Stimulated activated naive B cell treated with anti-CD40 and anti-IgM and Interleukin-4, amounts not matched to agents 10 μg/mL and 1 μg/mL and 100 μg/mL, for 72 hours (primary cell): ENCODE data around the gene SYT14.
A peak's percentile ranks its signal among the peaks of the same experiment; 100 is the strongest.
"Not testable (repeated sequence)": the region's sequence is repeated elsewhere in the genome, so short reads cannot be mapped to it uniquely, and the experiment has no call there.

Source experiments
- ATAC-seq, 2 donors: fragments of 150-1000 bp; cut with Tn5 transposase; replicated peaks; 2 replicates each; pipeline ENCODE4 v1.10.0; 2021; ENCODE audit warnings: moderate library complexity in 1 of 2
- DNase-seq: peaks from one replicate; pipeline ENCODE4 v3.0.0; 2021
- H3K27ac Mint-ChIP-seq: one replicate; pipeline ENCODE4 v1.8.0; 2022; ENCODE audit warnings: mild to moderate bottlenecking, mixed read lengths
- H3K27me3 Mint-ChIP-seq, 2 donors: one replicate each; pipeline ENCODE4 v1.8.0; 2022; ENCODE audit warnings: mixed read lengths in 2 of 2
- H3K36me3 Mint-ChIP-seq, 2 donors: one replicate each; pipeline ENCODE4 v1.8.0; 2022; ENCODE audit warnings: mixed read lengths in 2 of 2, mild to moderate bottlenecking in 1 of 2
- H3K4me1 Mint-ChIP-seq, 2 donors: one replicate each; pipeline ENCODE4 v1.8.0; 2022; ENCODE audit warnings: mixed read lengths in 2 of 2, mild to moderate bottlenecking in 1 of 2
- H3K4me3 Mint-ChIP-seq, 2 donors: one replicate each; pipeline ENCODE4 v1.8.0; 2022; ENCODE audit warnings: mild to moderate bottlenecking in 2 of 2, mixed read lengths in 2 of 2, moderate library complexity in 1 of 2
- H3K9me3 Mint-ChIP-seq, 2 donors: one replicate each; pipeline ENCODE4 v1.8.0; 2022; ENCODE audit warnings: mixed read lengths in 2 of 2, mild to moderate bottlenecking in 1 of 2

Gene SYT14

DNA sequence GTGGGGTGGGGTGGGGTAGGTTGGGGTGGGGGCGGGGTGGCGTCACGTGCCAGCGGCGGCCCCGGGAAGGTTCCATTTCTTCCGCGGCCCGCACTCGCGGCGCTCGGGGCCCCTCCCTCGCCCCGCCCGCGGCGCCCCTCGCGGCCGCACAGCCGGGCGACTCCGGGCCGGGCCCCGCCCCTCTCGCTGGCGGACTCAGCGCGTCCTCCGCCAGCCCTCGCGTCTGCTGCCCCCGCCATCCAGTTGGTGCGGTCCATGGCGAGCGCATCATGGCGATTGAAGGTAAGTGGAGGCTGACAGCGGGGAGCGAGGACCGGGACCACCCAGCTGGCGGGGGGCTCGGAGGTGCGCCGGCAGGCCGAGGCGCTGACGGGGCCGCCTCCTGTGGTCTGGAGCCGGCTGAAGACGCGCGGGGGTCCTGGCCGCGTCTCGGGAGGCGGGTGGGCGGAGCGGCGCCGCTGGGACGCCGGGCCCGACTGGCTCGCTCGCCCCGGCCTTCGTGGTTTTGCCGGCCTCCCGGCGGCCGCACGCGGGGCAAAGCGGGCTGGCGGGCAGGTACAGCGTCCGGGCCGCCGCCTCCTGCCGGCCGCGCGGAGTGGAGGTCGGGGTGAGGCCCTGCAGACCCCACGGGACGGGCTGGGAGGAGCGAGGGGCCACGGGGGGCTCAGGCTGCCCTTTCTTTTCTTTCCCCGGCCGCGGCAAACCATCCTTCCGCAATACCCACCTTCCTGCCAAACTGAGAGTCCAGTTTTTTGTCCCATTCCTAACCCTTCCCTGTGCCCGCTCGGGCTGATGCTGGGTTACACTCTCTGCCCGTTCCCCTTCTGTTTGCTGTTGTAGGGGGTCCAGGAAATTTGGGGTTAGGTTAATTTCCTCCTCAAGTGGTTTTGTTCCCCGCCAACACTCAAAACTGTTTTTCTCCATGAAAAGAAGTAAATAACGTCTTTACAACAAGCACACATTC is at the start of gene SYT14:
TSS of gene SYT14 (plus strand) at position 222 of the 964 bp plus-strand sequence. CDS start at position 270, 48 bp downstream.
- Mint-ChIP-seq H3K27me3 (peaks cover 47 to 65% of the 10 kb centered on the region in 2 donors), H3K4me1 (peaks cover 8 to 13% of the 10 kb centered on the region in 2 donors), H3K4me3 (peak within 1 kb of the TSS; percentile 76 to 77), H3K27ac (peak within 1 kb of the TSS; percentile 62), H3K9me3 (no peaks in the 10 kb centered on the region), H3K36me3 (peaks cover 0 to 4% of the 10 kb centered on the region in 2 donors)
- peak; percentile 20 to 38 for ATAC-seq
- no peak for DNase-seq

DNA sequence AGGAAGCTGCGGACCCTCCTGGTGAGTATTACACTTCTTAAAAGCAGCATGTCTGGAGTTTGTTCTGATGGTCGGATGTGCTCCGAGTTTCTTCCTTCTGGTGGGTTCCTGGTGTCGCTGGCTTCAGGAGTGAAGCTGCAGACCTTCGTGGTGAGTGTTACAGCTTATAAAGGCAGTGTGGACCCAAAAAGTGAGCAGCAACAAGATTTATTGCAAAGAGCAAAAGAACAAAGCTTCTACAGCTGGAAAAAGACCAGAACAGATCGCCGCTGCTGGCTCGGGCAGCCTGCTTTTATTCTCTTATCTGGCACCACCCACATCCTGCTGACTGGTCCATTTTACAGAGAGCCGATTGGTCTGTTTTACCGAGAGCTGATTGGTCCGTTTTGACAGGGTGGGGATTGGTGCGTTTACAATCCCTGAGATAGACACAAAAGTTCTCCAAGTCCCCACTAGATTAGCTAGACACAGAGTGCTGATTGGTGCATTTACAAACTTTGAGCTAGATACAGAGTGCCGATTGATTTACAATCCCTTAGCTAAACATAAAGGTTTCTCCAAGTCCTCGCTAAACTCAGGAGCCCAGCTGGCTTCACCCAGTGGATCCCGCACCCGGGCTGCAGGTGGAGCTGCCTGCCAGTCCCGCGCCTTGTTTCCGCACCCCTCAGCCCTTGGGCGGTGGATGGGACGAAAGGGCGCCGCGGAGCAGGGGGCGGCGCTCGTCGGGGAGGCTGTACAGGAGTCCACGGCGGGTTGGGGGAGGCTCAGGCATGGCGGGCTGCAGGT is 49.5 kb upstream of the SYT14 start:
- peaks cover 14 to 19% of the 10 kb centered on the region in 2 donors for H3K27me3 Mint-ChIP-seq
- H3K4me3 Mint-ChIP-seq, H3K27ac Mint-ChIP-seq, H3K9me3 Mint-ChIP-seq, H3K4me1 Mint-ChIP-seq, DNase-seq, H3K36me3 Mint-ChIP-seq, ATAC-seq: not testable (repeated sequence)

DNA sequence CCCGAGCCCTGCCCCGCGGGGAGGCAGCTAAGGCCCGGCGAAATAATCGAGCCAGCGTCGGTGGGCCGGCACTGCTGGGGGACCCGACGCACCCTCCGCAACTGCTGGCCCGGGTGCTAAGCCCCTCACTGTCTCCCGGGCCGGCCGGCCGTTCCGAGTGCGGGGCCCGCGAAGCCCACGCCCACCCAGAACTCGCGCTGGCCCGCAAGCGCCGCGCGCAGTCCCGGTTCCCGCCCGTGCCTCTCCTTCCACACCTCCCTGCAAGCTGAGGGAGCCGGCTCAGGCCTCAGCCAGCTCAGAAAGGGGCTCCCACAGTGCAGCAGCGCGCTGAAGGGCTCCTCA is 49.0 kb upstream of the SYT14 start:
- Mint-ChIP-seq H3K27me3 (peaks cover 11 to 23% of the 10 kb centered on the region in 2 donors), H3K36me3 (no peaks in the 10 kb centered on the region), H3K27ac (no peak overlapping the region), H3K4me3 (no peak overlapping the region), H3K9me3 (no peaks in the 10 kb centered on the region), H3K4me1 (no peaks in the 10 kb centered on the region)
- DNase-seq, result no peak
- no peak for ATAC-seq

DNA sequence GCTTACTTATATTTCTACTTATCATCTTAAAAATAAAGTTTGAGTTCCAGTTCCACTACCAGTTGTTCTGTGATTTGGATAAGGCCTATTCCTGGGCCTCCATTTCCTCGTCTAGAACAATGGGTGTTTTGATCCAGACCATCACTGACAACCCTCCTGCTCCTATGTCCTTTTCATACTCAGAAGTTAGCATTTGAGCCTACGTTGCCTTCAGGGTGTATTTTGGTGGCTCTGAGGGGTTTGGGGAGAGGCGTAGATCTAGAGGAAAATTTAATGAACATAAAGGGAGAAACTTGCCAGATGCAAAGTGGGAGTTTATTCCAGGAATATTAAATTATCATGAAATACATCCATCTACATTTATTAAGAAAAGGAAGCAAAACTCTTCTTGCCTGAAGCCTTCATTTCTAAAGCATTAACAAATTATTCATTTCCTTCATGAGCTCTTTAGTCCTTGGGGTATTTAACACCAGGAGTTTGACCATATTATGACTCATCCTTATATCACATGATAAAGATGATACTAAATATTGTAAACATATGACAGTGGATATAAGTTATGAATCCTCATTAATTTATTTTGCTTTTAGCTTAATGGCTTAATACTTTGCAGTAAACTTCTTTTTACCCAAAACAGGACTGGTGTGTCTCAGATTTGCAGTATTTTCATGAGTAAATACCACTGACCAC is 47.2 kb upstream of the SYT14 start:
- H3K27me3 Mint-ChIP-seq, result peaks cover 12 to 26% of the 10 kb centered on the region in 2 donors
- no peak overlapping the region for H3K4me3 Mint-ChIP-seq
- H3K36me3 Mint-ChIP-seq, result no peaks in the 10 kb centered on the region
- no peaks in the 10 kb centered on the region for H3K9me3 Mint-ChIP-seq
- no peak overlapping the region for H3K27ac Mint-ChIP-seq
- DNase-seq (no peak), ATAC-seq (no peak)
- no peaks in the 10 kb centered on the region for H3K4me1 Mint-ChIP-seq

DNA sequence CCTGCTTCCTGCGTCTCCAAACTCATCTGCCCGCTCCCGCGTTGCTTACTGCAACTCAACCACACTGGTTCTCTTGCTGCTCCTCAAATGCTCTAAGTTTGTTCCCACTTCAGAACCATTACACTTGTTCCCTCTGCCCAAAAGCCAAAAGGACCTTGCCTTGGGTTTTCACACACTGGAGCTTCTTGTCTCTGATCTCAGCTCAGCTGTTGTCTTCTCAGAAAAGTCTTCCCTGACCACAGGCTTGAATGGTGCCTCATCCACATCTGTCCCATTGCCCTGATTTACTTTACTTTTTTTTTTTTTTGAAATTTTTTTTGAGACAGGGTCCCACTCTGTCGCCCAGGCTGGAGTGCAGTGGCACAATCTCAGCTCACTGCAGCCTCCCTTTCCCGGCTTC is 44.3 kb upstream of the SYT14 start:
- H3K4me3 Mint-ChIP-seq, result no peak overlapping the region
- H3K4me1 Mint-ChIP-seq, result no peaks in the 10 kb centered on the region
- no peak for ATAC-seq

DNA sequence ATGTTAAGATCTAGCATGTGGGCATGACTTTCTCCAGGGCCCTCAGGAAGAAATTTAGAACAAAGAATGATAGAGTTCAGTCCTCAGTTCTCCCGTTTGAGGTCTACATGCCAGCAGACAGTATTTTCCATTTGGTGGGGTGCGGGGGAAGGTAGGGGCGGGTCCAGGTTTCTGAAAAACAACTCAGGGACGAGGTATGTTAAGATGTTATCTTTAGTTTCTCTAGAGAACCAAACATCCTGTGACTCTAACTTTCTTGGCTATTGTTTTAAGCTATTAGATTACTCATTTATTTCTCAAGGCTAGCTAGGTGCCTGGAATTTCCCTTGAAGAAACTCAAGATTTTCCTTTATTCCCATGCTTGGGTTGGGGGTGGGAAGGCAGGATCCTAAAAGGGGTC is 42.3 kb upstream of the SYT14 start:
- peaks cover 15 to 23% of the 10 kb centered on the region in 2 donors for H3K27me3 Mint-ChIP-seq
- no peak for DNase-seq
- H3K36me3 Mint-ChIP-seq, result no peaks in the 10 kb centered on the region
- H3K4me3 Mint-ChIP-seq, result no peak overlapping the region
- no peaks in the 10 kb centered on the region for H3K9me3 Mint-ChIP-seq
- no peak for ATAC-seq
- H3K4me1 Mint-ChIP-seq, result no peaks in the 10 kb centered on the region
- no peak overlapping the region for H3K27ac Mint-ChIP-seq

More for the DNA sequence above, 44.3 kb upstream of the SYT14 start:
- Mint-ChIP-seq H3K27ac (no peak overlapping the region), H3K27me3 (peaks cover 10 to 18% of the 10 kb centered on the region in 2 donors), H3K36me3 (no peaks in the 10 kb centered on the region), H3K9me3 (no peaks in the 10 kb centered on the region)
- DNase-seq, result no peak

DNA sequence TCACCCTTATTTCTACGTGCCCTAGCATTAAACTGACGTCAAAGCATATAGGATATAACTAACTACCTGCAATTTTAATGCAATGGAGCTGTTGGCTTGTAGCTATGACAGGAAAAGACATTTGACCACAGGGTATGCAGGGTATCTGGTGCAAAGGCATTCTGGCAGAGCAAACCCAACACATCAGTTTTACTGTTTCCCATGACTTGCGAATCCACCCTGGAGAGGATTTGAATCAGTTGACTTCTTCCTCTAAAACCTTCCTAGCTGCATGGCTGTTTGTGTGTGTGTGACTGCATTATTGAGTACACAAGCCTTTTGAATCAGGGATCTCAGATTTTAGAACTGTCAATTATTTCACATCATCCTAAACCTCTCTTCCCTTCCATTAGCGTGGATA is 41.7 kb upstream of the SYT14 start:
- no peaks in the 10 kb centered on the region for H3K36me3 Mint-ChIP-seq
- no peak for DNase-seq
- no peaks in the 10 kb centered on the region for H3K9me3 Mint-ChIP-seq
- no peak overlapping the region for H3K27ac Mint-ChIP-seq
- no peaks in the 10 kb centered on the region for H3K4me1 Mint-ChIP-seq
- peaks cover 19 to 23% of the 10 kb centered on the region in 2 donors for H3K27me3 Mint-ChIP-seq
- no peak overlapping the region for H3K4me3 Mint-ChIP-seq
- ATAC-seq, result no peak

DNA sequence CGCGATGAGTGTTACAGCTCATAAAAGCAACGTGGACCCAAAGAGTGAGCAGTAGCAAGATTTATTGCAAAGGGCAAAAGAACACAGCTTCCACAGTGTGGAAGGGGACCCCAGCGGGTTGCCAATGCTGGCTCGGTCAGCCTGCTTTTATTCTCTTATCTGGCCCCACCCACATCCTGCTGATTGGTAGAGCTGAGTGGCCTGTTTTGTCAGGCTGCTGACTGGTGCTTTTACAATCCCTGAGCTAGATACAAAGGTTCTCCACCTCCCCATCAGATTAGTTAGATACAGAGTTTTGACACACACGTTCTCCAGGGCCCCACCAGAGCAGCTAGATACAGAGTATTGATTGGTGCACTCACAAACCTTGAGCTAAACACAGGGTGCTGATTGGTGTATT is 39.7 kb upstream of the SYT14 start:
- H3K9me3 Mint-ChIP-seq, ATAC-seq, H3K36me3 Mint-ChIP-seq: not testable (repeated sequence)

DNA sequence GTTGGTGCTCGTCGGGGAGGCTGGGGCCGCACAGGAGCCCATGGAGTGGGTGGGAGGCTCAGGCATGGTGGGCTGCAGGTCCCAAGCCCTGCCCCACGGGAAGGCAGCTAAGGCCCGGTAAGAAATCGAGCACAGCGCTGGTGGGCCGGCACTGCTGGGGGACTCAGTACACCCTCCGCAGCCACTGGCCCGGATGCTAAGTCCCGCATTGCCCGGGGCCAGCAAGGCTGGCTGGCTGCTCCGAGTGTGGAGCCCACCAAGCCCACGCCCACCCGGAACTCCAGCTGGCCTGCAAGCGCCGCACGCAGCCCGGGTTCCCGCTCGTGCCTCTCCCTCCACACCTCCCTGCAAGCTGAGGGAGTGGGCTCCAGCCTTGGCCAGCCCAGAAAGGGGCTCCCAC is 39.2 kb upstream of the SYT14 start:
- H3K4me3 Mint-ChIP-seq, H3K4me1 Mint-ChIP-seq, H3K9me3 Mint-ChIP-seq, DNase-seq, H3K27ac Mint-ChIP-seq, H3K36me3 Mint-ChIP-seq, ATAC-seq: not testable (repeated sequence)
- peaks cover 25 to 26% of the 10 kb centered on the region in 2 donors for H3K27me3 Mint-ChIP-seq

More for the DNA sequence above, 39.7 kb upstream of the SYT14 start:
- H3K27me3 Mint-ChIP-seq, result peaks cover 23 to 29% of the 10 kb centered on the region in 2 donors
- not testable (repeated sequence) for H3K4me1 Mint-ChIP-seq, H3K27ac Mint-ChIP-seq, H3K4me3 Mint-ChIP-seq, DNase-seq

DNA sequence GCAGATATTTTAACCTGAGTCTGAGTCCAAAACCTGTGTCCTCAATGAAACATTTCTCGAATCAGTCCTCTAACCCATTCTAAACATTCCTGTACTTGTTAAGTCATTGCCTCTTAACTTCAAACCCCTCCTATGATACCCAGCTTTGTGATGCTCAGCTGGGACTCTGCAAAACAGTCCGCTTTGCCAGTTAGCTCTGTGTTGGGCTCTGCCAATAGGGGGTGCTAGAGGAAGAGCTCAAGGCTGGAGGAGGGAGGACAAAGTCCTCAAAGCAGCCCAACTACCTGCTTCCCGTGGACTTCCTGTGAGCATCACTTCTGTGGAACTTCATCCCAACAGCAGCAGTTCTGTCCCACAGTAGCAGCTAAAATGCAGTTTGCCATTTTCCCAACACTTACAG is 38.1 kb upstream of the SYT14 start:
- H3K4me1 Mint-ChIP-seq, result no peaks in the 10 kb centered on the region
- peaks cover 19 to 26% of the 10 kb centered on the region in 2 donors for H3K27me3 Mint-ChIP-seq
- H3K9me3 Mint-ChIP-seq, result no peaks in the 10 kb centered on the region
- H3K36me3 Mint-ChIP-seq, result no peaks in the 10 kb centered on the region
- H3K27ac Mint-ChIP-seq, result no peak overlapping the region
- H3K4me3 Mint-ChIP-seq, result no peak overlapping the region
- ATAC-seq (peak in 1 of 2 donors; percentile 41), DNase-seq (no peak)

DNA sequence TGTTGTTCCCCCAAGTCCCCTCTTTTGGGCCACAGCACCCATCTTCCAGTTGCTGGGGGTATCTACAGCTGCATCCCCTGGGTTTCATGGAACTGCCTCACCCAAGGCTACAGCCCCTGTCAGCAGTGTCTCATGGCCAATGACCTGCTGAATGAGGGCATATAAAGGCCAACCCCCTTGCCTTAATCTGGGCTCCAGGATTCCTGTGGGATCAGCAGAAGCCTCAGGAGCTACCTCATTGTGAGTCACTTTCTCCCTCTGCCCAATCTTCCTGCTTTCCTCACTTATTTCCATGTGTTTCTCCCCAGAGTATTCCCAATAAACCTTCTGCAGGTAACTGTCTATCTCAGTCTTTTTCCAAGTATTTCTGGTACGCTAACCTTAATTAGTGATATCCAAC is 37.3 kb upstream of the SYT14 start:
- no peak for DNase-seq
- H3K27me3 Mint-ChIP-seq, result peaks cover 19 to 22% of the 10 kb centered on the region in 2 donors
- no peaks in the 10 kb centered on the region for H3K36me3 Mint-ChIP-seq
- no peaks in the 10 kb centered on the region for H3K9me3 Mint-ChIP-seq
- H3K27ac Mint-ChIP-seq, result no peak overlapping the region
- no peaks in the 10 kb centered on the region for H3K4me1 Mint-ChIP-seq
- ATAC-seq, result no peak
- no peak overlapping the region for H3K4me3 Mint-ChIP-seq

DNA sequence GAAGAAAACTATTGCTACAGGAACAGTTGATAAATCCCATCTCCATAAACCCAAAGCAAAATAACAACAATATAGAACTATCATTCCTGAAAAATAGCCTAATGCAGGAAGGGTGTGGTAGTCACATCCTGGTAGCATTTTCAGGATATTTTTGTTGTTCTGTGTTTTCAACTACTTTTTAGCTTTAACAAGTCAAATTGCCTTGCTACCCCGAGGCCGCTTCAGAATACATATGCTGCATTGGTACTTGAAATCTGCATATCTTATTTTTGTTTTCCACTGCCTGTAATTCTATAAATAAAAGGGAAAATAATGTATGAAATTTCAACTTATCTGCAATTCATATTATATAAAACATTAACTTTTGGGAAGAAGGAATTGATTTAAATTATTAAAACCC is 36.8 kb upstream of the SYT14 start:
- no peaks in the 10 kb centered on the region for H3K4me1 Mint-ChIP-seq
- H3K27me3 Mint-ChIP-seq, result peaks cover 15 to 17% of the 10 kb centered on the region in 2 donors
- no peak for DNase-seq
- H3K9me3 Mint-ChIP-seq, result no peaks in the 10 kb centered on the region
- H3K4me3 Mint-ChIP-seq, result no peak overlapping the region
- H3K27ac Mint-ChIP-seq, result no peak overlapping the region
- ATAC-seq, result no peak
- no peaks in the 10 kb centered on the region for H3K36me3 Mint-ChIP-seq

DNA sequence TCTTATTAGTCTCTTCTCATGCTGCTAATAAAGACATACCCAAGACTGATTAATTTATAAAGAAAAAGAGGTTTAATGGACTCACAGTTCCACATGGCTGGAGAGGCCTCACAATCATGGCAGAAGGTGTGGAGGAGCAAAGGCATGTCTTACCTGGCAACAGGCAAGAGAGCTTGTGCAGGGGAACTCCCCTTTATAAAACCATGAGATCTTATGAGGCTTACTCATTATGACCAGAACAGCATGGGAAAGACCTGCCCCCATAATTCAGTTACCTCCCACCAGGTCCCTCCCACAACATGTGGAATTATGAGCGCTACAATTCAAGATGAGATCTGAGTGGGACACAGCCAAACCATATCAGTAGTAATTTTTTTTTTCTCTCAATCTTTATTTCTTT is 33.2 kb upstream of the SYT14 start:
- DNase-seq, H3K4me1 Mint-ChIP-seq, ATAC-seq, H3K9me3 Mint-ChIP-seq, H3K36me3 Mint-ChIP-seq, H3K4me3 Mint-ChIP-seq, H3K27ac Mint-ChIP-seq: not testable (repeated sequence)
- peaks cover 11 to 16% of the 10 kb centered on the region in 2 donors for H3K27me3 Mint-ChIP-seq

DNA sequence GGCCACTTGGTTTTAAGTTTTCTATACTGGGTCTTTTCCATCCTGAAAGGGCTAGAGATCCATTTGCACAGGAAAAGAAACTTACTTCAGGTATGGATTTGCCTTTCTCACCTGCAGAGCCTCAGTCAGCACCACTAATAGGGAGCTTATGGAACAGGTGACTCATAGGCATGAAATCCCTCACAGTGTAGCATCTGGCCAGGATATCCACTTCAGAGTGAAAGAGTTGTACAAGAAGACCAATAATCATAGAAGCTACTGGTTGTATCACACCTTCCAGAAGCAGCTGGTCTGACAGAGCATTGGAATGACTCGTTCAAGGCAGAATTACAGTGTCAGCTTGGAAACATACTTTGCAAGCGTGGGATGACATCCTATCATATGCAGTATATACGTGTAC is 26.3 kb upstream of the SYT14 start:
- ATAC-seq, result no peak
- no peaks in the 10 kb centered on the region for H3K27me3 Mint-ChIP-seq
- H3K4me3 Mint-ChIP-seq, result no peak overlapping the region
- no peaks in the 10 kb centered on the region for H3K4me1 Mint-ChIP-seq
- H3K9me3 Mint-ChIP-seq, result peaks cover 0 to 6% of the 10 kb centered on the region in 2 donors
- H3K36me3 Mint-ChIP-seq, result no peaks in the 10 kb centered on the region
- H3K27ac Mint-ChIP-seq, result no peak overlapping the region
- DNase-seq, result no peak
